CD4-positive, CD25-positive, alpha-beta regulatory T cell (primary cell): ENCODE results near the gene KATNA1. TPM values are rescaled to one million over a fixed set of nuclear protein-coding genes. Genes with fewer than 3 reads are reported as not detected.
A peak's percentile ranks its signal among the peaks of the same experiment; 100 is the strongest.

ENCODE experiments used
- ATAC-seq, 2 donors: fragments of 150-1000 bp; cut with Tn5 transposase; one replicate each; pipeline ENCODE4 v1.10.0; 2021; ENCODE audit warnings: low read depth in 2 of 2, moderate number of reproducible peaks in 2 of 2, moderate library complexity in 1 of 2
- DNase-seq, 3 donors: peaks; one replicate each; pipeline versions ENCODE4 v3.0.0 to v3.0.0-alpha.2; 2012 to 2022; ENCODE audit warnings: mixed read lengths in 1 of 3
- H3K27ac ChIP-seq: one replicate; pipeline ENCODE4 v1.7.0; 2013; ENCODE audit warnings: mild to moderate bottlenecking, low read length; ENCODE audit not compliant: insufficient read depth, poor library complexity, severe bottlenecking
- H3K27me3 ChIP-seq: one replicate; pipeline ENCODE4 v1.7.0; 2013; ENCODE audit warnings: low read length; ENCODE audit not compliant: control insufficient read depth, insufficient read depth
- H3K36me3 ChIP-seq: one replicate; pipeline ENCODE4 v1.7.0; 2013; ENCODE audit warnings: mild to moderate bottlenecking, low read length, moderate library complexity; ENCODE audit not compliant: control insufficient read depth, insufficient read depth
- H3K4me1 ChIP-seq: 2 replicates; pipeline ENCODE4 v1.7.0; 2013; ENCODE audit warnings: mild to moderate bottlenecking, low read length; ENCODE audit not compliant: insufficient read depth, control insufficient read depth, poor library complexity, severe bottlenecking
- H3K4me3 ChIP-seq: one replicate; pipeline ENCODE4 v1.7.0; 2013; ENCODE audit warnings: low read depth, mild to moderate bottlenecking, low read length, moderate library complexity
- H3K9me3 ChIP-seq, 2 experiments: 1 replicate in 1 of 2; 2 replicates in 1 of 2; pipeline ENCODE4 v1.7.0; 2013; ENCODE audit warnings: low read length in 2 of 2, mild to moderate bottlenecking in 1 of 2, moderate library complexity in 1 of 2; ENCODE audit not compliant: control insufficient read depth in 2 of 2
- H3K27ac Mint-ChIP-seq, 3 donors: one replicate each; pipeline ENCODE4 v1.8.0; 2020 to 2022; ENCODE audit warnings: mild to moderate bottlenecking in 3 of 3, mixed read lengths in 3 of 3, moderate library complexity in 2 of 3
- H3K27me3 Mint-ChIP-seq: one replicate; pipeline ENCODE4 v1.8.0; 2022; ENCODE audit warnings: mild to moderate bottlenecking, mixed read lengths
- H3K36me3 Mint-ChIP-seq: one replicate; pipeline ENCODE4 v1.8.0; 2020; ENCODE audit warnings: mixed read lengths
- H3K4me1 Mint-ChIP-seq, 4 donors: one replicate each; pipeline ENCODE4 v1.8.0; 2020 to 2022; ENCODE audit warnings: mixed read lengths in 4 of 4, mild to moderate bottlenecking in 1 of 4
- H3K4me3 Mint-ChIP-seq, 4 donors: one replicate each; pipeline ENCODE4 v1.8.0; 2020 to 2022; ENCODE audit warnings: mild to moderate bottlenecking in 4 of 4, mixed read lengths in 4 of 4, moderate library complexity in 3 of 4
- H3K9me3 Mint-ChIP-seq, 7 donors: one replicate each; pipeline ENCODE4 v1.8.0; 2020 to 2022; ENCODE audit warnings: mixed read lengths in 7 of 7, mild to moderate bottlenecking in 3 of 7, moderate library complexity in 2 of 7
- polyA plus RNA-seq, 4 donors: library from polyadenylated mRNA; unstranded; fragments of 300-500 nt; fragmentation: Illumina TruSeq; gene quantifications; one replicate each; pipeline ENCODE4 v1.2.3, GENCODE V29; 2021
- total RNA-seq: library from RNA; stranded (reverse); gene quantifications from one replicate; pipeline ENCODE4 v1.2.3, GENCODE V29; 2022

The KATNA1 gene
- total and polyA plus RNA-seq, 5 donors from 2014 or later: 22.9 to 35.5 (median 29.3) TPM

DNA sequence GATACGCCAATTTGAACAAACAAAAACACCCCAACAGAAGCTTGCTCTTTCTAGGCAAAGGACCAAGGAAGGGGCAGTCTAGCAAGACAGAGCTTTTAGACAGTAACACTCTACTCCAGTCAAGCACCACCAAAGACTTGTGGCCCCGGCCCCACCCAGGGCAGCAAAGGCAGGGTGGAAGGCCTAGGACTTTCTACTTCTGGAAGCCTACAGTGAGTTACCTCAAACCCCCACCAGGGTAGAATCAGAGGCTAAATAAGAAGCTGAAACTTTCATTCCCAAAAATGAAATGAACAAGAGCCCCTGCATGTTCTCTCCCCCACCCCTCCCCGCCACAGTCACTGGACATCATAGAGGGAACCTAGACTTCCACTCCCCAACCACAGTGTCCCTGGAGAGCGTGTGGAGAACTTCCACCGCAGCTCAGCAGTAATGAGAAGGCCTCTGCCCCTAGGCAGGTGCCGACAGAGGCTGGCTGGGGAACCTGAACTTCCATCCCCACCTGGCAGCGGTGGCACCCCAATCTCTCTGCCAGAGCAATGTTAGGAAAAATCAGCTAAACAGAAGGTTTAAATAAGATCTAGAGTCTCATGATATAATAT, 40.0 kb downstream of the KATNA1 start:
- no peaks in the 10 kb centered on the region for H3K27me3 Mint-ChIP-seq

DNA sequence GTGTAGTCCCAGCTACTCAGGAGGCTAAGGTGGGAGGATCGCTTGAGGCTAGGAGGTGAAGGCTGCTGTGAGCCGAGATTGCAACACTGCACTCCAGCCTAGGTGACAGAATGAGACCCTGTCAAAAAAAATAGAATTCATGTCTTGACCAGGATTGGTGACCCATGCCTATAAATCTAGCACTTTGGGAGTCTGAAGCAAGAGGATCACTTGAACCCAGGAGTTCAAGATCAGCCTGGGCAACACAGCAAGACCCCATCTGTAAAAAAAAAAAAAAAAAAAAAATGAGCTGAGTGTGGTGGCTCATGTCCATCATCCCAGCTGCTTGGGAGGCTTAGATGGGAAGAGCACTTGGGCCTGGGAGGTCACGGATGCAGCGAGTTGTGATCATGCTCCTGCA, 48.0 kb downstream of the KATNA1 start:
- Histone ChIP-seq H3K9me3 (no peaks in the 10 kb centered on the region), H3K27me3 (no peaks in the 10 kb centered on the region), H3K36me3 (peaks cover 60% of the 10 kb centered on the region), H3K4me3 (no peak overlapping the region), H3K27ac (no peak overlapping the region), H3K4me1 (no peaks in the 10 kb centered on the region)
- DNase-seq (no peak), ATAC-seq (no peak)
- Mint-ChIP-seq H3K4me1 (peaks cover 0 to 5% (median 2%) of the 10 kb centered on the region in 4 donors), H3K9me3 (no peaks in the 10 kb centered on the region), H3K36me3 (peaks cover 38% of the 10 kb centered on the region), H3K4me3 (no peak overlapping the region), H3K27me3 (no peaks in the 10 kb centered on the region), H3K27ac (no peak overlapping the region)

More for the DNA sequence above, 40.0 kb downstream of the KATNA1 start:
- ATAC-seq: no peak
- Mint-ChIP-seq H3K36me3 (peaks cover 27% of the 10 kb centered on the region), H3K4me3 (peak overlapping the region in 2 of 4 donors; percentile 20 to 51), H3K9me3 (peaks cover 0 to 7% (median 0%) of the 10 kb centered on the region in 7 donors), H3K4me1 (peaks cover 12 to 30% (median 17%) of the 10 kb centered on the region in 4 donors), H3K27ac (peak overlapping the region in 2 of 3 donors; percentile 24 to 78)
- Histone ChIP-seq H3K9me3 (no peaks in the 10 kb centered on the region), H3K4me1 (peaks cover 8% of the 10 kb centered on the region), H3K27ac (no peak overlapping the region), H3K4me3 (no peak overlapping the region), H3K36me3 (peaks cover 7% of the 10 kb centered on the region), H3K27me3 (no peaks in the 10 kb centered on the region)
- DNase-seq: peak in 1 of 3 donors; percentile 27

DNA sequence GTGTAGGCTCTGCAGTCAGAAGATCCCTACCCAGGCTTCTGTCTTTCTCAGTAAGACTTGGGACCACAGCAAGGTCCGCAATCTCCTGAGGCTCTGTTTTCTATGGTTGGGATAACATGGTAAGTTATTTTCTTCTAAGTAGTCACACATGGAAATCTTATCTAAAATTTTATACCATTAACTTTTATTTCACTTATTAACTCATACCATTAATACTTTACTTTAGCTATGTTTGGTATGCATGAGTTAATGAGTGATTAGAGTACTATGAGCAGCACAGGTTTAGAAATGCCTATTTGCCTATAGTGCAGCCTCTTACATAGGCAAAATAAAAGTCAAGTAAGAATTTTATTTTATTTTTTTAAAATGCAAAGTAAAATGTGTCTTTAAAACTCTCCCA, 55.1 kb downstream of the KATNA1 start:
- no peak for ATAC-seq
- peaks cover 69% of the 10 kb centered on the region for H3K36me3 ChIP-seq
- no peaks in the 10 kb centered on the region for H3K4me1 ChIP-seq
- DNase-seq: no peak
- no peaks in the 10 kb centered on the region for H3K27me3 Mint-ChIP-seq
- peaks cover 0 to 5% (median 0%) of the 10 kb centered on the region in 4 donors for H3K4me1 Mint-ChIP-seq
- no peaks in the 10 kb centered on the region for H3K9me3 Mint-ChIP-seq
- no peaks in the 10 kb centered on the region for H3K9me3 ChIP-seq
- H3K4me3 ChIP-seq: no peak overlapping the region
- no peaks in the 10 kb centered on the region for H3K27me3 ChIP-seq
- no peak overlapping the region for H3K27ac ChIP-seq
- H3K36me3 Mint-ChIP-seq: peaks cover 41% of the 10 kb centered on the region
- no peak overlapping the region for H3K4me3 Mint-ChIP-seq
- H3K27ac Mint-ChIP-seq: no peak overlapping the region

DNA sequence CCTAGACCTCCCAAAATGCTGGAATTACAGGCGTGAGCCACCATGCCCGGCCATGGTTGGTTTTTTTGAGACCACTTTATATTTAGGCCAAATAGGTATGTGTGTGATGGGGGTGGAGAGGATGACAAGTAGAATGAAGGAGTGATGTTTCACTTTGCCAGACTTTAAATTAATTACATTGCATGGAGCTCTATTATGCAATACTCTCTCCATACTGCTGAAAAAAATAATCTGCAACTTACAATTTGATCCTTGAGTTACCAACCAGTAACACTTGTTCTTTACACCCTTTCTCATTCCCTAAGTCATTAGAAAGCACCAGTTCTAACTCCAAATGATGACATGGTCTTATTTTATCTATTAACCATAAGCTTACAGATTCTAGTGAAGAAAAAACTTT, 55.5 kb downstream of the KATNA1 start:
- no peaks in the 10 kb centered on the region for H3K9me3 Mint-ChIP-seq
- ATAC-seq: no peak
- peaks cover 68% of the 10 kb centered on the region for H3K36me3 ChIP-seq

GRCh38 chr6:149586149-149586548, 62.4 kb downstream of the KATNA1 start:
- Mint-ChIP-seq H3K9me3 (no peaks in the 10 kb centered on the region), H3K27me3 (no peaks in the 10 kb centered on the region), H3K36me3 (peaks cover 33% of the 10 kb centered on the region), H3K4me1 (no peaks in the 10 kb centered on the region), H3K4me3 (no peak overlapping the region), H3K27ac (no peak overlapping the region)
- no peaks in the 10 kb centered on the region for H3K27me3 ChIP-seq
- no peak overlapping the region for H3K27ac ChIP-seq
- no peaks in the 10 kb centered on the region for H3K4me1 ChIP-seq
- no peaks in the 10 kb centered on the region for H3K9me3 ChIP-seq
- ATAC-seq: no peak
- H3K36me3 ChIP-seq: peaks cover 62% of the 10 kb centered on the region
- DNase-seq: no peak
- H3K4me3 ChIP-seq: no peak overlapping the region

More for the DNA sequence above, 55.5 kb downstream of the KATNA1 start:
- Mint-ChIP-seq H3K27me3 (no peaks in the 10 kb centered on the region), H3K4me1 (peaks cover 0 to 5% (median 0%) of the 10 kb centered on the region in 4 donors), H3K36me3 (peaks cover 40% of the 10 kb centered on the region), H3K27ac (no peak overlapping the region), H3K4me3 (no peak overlapping the region)
- Histone ChIP-seq H3K9me3 (no peaks in the 10 kb centered on the region), H3K27ac (no peak overlapping the region), H3K4me3 (no peak overlapping the region), H3K27me3 (no peaks in the 10 kb centered on the region), H3K4me1 (no peaks in the 10 kb centered on the region)
- no peak for DNase-seq

- Histone ChIP-seq H3K27me3 (no peaks in the 10 kb centered on the region), H3K4me3 (no peak overlapping the region), H3K9me3 (no peaks in the 10 kb centered on the region), H3K4me1 (no peaks in the 10 kb centered on the region), H3K27ac (no peak overlapping the region), H3K36me3 (peaks cover 56% of the 10 kb centered on the region)
- peaks cover 30% of the 10 kb centered on the region for H3K36me3 Mint-ChIP-seq
- H3K4me3 Mint-ChIP-seq: no peak overlapping the region
- no peaks in the 10 kb centered on the region for H3K9me3 Mint-ChIP-seq
- DNase-seq (no peak), ATAC-seq (no peak)
- no peak overlapping the region for H3K27ac Mint-ChIP-seq
- peaks cover 0 to 4% (median under 1%) of the 10 kb centered on the region in 4 donors for H3K4me1 Mint-ChIP-seq
- H3K27me3 Mint-ChIP-seq: no peaks in the 10 kb centered on the region
These were observed 67.2 kb downstream of the KATNA1 start for GRCh38 chr6:149581349-149581748.

DNA sequence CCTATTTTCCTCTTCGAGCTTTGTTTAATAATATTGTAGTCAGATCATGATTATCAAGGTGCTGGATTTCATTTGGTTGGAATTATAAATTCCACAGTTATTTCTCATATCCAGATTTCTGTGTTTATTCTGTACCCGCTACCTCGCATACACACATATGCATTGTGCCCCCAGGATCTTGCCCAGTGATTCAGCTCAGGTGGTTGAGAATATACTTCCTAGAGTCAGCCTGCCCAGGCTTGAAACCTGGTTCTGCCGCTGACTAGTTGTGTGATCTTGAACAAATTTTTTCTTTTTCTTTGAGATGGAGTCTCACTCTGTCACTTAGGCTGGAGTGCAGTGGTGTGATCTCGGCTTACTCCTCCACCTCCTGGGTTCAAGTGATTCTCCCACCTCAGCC, 67.6 kb downstream of the KATNA1 start:
- peaks cover 30% of the 10 kb centered on the region for H3K36me3 Mint-ChIP-seq

DNA sequence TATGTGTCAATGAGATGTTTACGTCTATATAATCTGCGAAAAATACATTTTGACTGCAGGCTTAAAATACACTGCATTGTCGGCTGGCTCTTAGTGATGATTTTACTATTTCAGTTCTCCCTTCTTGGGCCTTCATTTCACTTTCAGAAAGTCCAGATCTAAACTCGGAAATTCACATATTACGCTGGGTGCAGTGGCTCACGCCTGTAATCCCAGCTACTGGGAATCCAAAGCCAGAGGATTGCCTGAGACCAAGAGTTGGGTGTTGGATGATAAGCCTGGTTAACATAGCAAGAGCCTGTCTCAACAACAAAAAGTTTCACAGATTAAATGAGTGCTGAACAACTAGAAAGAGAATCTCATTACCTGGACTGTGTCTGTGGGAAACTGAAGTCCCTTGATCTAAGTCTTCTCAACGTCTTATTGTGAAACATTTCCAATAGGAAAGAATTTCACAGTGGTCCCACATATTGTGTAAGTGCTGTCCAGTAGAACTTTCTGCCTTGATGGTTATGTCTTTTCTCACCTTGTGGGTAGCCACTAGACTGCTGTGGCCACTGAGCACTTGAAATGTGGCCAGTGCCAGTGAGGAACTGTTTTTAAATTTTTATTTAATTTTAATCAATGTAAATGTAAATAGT, 80.4 kb downstream of the KATNA1 start:
- Mint-ChIP-seq H3K4me3 (peak overlapping the region; percentile 93 to 99 (median 97)), H3K9me3 (no peaks in the 10 kb centered on the region), H3K36me3 (no peaks in the 10 kb centered on the region), H3K4me1 (peaks cover 5 to 33% (median 21%) of the 10 kb centered on the region in 4 donors), H3K27me3 (peaks cover 4% of the 10 kb centered on the region), H3K27ac (no peak overlapping the region)
- ATAC-seq (no peak), DNase-seq (no peak)
- H3K36me3 ChIP-seq: peaks cover 5% of the 10 kb centered on the region
- H3K27ac ChIP-seq: no peak overlapping the region
- no peaks in the 10 kb centered on the region for H3K9me3 ChIP-seq
- no peaks in the 10 kb centered on the region for H3K27me3 ChIP-seq
- peaks cover 19% of the 10 kb centered on the region for H3K4me1 ChIP-seq
- peak overlapping the region; percentile 82 for H3K4me3 ChIP-seq

More for the DNA sequence above, 67.6 kb downstream of the KATNA1 start:
- Histone ChIP-seq H3K4me3 (no peak overlapping the region), H3K27me3 (no peaks in the 10 kb centered on the region), H3K4me1 (no peaks in the 10 kb centered on the region), H3K36me3 (peaks cover 55% of the 10 kb centered on the region), H3K9me3 (no peaks in the 10 kb centered on the region), H3K27ac (no peak overlapping the region)
- Mint-ChIP-seq H3K9me3 (no peaks in the 10 kb centered on the region), H3K4me1 (peaks cover 0 to 4% (median under 1%) of the 10 kb centered on the region in 4 donors), H3K4me3 (no peak overlapping the region), H3K27me3 (no peaks in the 10 kb centered on the region), H3K27ac (no peak overlapping the region)
- ATAC-seq (no peak), DNase-seq (no peak)
